Measurements from ENCODE around the gene CFAP73. TPM values are rescaled to one million over a fixed set of nuclear protein-coding genes. Genes with fewer than 3 reads are reported as not detected.

Gene CFAP73
- total and polyA plus RNA-seq, 4 donors = 10.4 to 40.6 (median 14.6) TPM

- Histone ChIP-seq H3K27me3 (ENCODE audit: control insufficient read depth in 3 of 3, insufficient read depth in 3 of 3, low read length in 2 of 3) (no peaks in the 10 kb centered on the region), H3K9me3 (ENCODE audit: control insufficient read depth in 4 of 4, insufficient read depth in 3 of 4, low read length in 3 of 4) (peaks cover 0 to 6% (median 6%) of the 10 kb centered on the region in 4 donors), H3K36me3 (ENCODE audit: control insufficient read depth in 4 of 4, insufficient read depth in 4 of 4, low read length in 4 of 4) (peaks cover 45 to 66% (median 61%) of the 10 kb centered on the region in 4 donors), H3K4me1 (ENCODE audit: control insufficient read depth in 5 of 5, insufficient read depth in 5 of 5, low read length in 5 of 5) (no peaks in the 10 kb centered on the region), H3K4me3 (no peak overlapping the region), H3K27ac (ENCODE audit: low read depth in 1 of 2, low read length in 1 of 2) (no peak overlapping the region), H3K9ac (ENCODE audit: insufficient read depth in 1 of 2, low read length in 2 of 2) (no peak overlapping the region)
- TF ChIP-seq CTCF (IDR thresholded peaks at IDR 0.05; ENCODE audit: control extremely low read depth, extremely low read depth) = peak; percentile 84
- DNase-seq (peak; percentile 64 to 74 (median 65)), ATAC-seq (ENCODE audit: insufficient read depth, low FRiP score) (peak; percentile 61)
- 58 to 67% methylated on average over 32 of the region's 32 CpGs for WGBS, 2 donors
Observed at GRCh38 chr12:113174461-113175384, 25.2 kb downstream of the CFAP73 start.

GRCh38 chr12:113179023-113179422, 29.5 kb downstream of the CFAP73 start:
- H3K4me1 ChIP-seq (ENCODE audit: control insufficient read depth in 5 of 5, insufficient read depth in 5 of 5, low read length in 5 of 5) = no peaks in the 10 kb centered on the region
- H3K27me3 ChIP-seq (ENCODE audit: control insufficient read depth in 3 of 3, insufficient read depth in 3 of 3, low read length in 2 of 3) = no peaks in the 10 kb centered on the region
- H3K9ac ChIP-seq (ENCODE audit: insufficient read depth in 1 of 2, low read length in 2 of 2) = no peak overlapping the region
- no peak for ATAC-seq (ENCODE audit: insufficient read depth, low FRiP score)
- WGBS, 2 donors = 95 to 96% methylated on average over 14 of the region's 14 CpGs
- DNase-seq = no peak
- no peak for TF ChIP-seq CTCF (IDR thresholded peaks at IDR 0.05; ENCODE audit: control extremely low read depth, extremely low read depth)
- peaks cover 0 to 6% (median 6%) of the 10 kb centered on the region in 4 donors for H3K9me3 ChIP-seq (ENCODE audit: control insufficient read depth in 4 of 4, insufficient read depth in 3 of 4, low read length in 3 of 4)
- no peak overlapping the region for H3K4me3 ChIP-seq
- H3K36me3 ChIP-seq (ENCODE audit: control insufficient read depth in 4 of 4, insufficient read depth in 4 of 4, low read length in 4 of 4) = peaks cover 14 to 47% (median 37%) of the 10 kb centered on the region in 4 donors
- H3K27ac ChIP-seq (ENCODE audit: low read depth in 1 of 2, low read length in 1 of 2) = no peak overlapping the region

GRCh38 chr12:113180333-113180732, 30.8 kb downstream of the CFAP73 start:
- DNase-seq = no peak
- no peak overlapping the region for H3K4me3 ChIP-seq
- TF ChIP-seq CTCF (IDR thresholded peaks at IDR 0.05; ENCODE audit: control extremely low read depth, extremely low read depth) = no peak
- peaks cover 0 to 6% (median 5%) of the 10 kb centered on the region in 4 donors for H3K9me3 ChIP-seq (ENCODE audit: control insufficient read depth in 4 of 4, insufficient read depth in 3 of 4, low read length in 3 of 4)
- no peak for ATAC-seq (ENCODE audit: insufficient read depth, low FRiP score)
- WGBS, 2 donors = 80 to 86% methylated on average over 4 of the region's 4 CpGs
- peaks cover 0 to 5% (median 3%) of the 10 kb centered on the region in 5 donors for H3K4me1 ChIP-seq (ENCODE audit: control insufficient read depth in 5 of 5, insufficient read depth in 5 of 5, low read length in 5 of 5)
- no peak overlapping the region for H3K9ac ChIP-seq (ENCODE audit: insufficient read depth in 1 of 2, low read length in 2 of 2)
- no peaks in the 10 kb centered on the region for H3K27me3 ChIP-seq (ENCODE audit: control insufficient read depth in 3 of 3, insufficient read depth in 3 of 3, low read length in 2 of 3)
- H3K27ac ChIP-seq (ENCODE audit: low read depth in 1 of 2, low read length in 1 of 2) = no peak overlapping the region
- peaks cover 14 to 40% (median 32%) of the 10 kb centered on the region in 4 donors for H3K36me3 ChIP-seq (ENCODE audit: control insufficient read depth in 4 of 4, insufficient read depth in 4 of 4, low read length in 4 of 4)

Measured in lung (tissue), 12 donors.